Activated effector memory CD4-positive, alpha-beta T cell treated with anti-CD3 and anti-CD28 coated beads, Interleukin-2, amount 50 U/mL, for 16 hours (primary cell): ENCODE results near the gene PAXX.

ENCODE experiments used
- DNase-seq: peaks from one replicate; pipeline ENCODE4 v3.0.0-alpha.2; 2020

PAXX gene, protein sequence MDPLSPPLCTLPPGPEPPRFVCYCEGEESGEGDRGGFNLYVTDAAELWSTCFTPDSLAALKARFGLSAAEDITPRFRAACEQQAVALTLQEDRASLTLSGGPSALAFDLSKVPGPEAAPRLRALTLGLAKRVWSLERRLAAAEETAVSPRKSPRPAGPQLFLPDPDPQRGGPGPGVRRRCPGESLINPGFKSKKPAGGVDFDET

GRCh38 chr9:136991993-136992818 lies at the start of gene PAXX:
Gene PAXX, plus strand, starts transcription at chr9:136992422. Its CDS starts 22 bp downstream, at chr9:136992444.
- peak; percentile 98 for DNase-seq

DNA sequence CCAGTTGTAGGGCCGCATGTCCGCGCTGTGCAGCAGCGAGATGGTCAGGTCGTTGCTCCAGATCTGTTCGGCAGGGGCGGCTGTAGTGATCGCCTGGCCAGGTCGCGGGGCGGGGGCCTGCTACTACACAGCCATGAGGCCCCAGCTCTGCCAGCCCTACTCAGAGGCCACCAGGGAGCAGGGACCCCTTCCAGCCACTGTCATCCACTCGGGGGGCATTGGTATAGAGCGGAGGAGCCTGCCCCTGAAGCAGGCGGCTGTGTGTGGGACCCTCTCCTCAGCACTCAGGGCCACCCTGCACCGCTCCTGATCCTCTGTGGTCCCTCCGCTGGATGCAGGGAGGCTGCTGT lies 49.4 kb upstream of the PAXX start:
- DNase-seq: no peak

DNA sequence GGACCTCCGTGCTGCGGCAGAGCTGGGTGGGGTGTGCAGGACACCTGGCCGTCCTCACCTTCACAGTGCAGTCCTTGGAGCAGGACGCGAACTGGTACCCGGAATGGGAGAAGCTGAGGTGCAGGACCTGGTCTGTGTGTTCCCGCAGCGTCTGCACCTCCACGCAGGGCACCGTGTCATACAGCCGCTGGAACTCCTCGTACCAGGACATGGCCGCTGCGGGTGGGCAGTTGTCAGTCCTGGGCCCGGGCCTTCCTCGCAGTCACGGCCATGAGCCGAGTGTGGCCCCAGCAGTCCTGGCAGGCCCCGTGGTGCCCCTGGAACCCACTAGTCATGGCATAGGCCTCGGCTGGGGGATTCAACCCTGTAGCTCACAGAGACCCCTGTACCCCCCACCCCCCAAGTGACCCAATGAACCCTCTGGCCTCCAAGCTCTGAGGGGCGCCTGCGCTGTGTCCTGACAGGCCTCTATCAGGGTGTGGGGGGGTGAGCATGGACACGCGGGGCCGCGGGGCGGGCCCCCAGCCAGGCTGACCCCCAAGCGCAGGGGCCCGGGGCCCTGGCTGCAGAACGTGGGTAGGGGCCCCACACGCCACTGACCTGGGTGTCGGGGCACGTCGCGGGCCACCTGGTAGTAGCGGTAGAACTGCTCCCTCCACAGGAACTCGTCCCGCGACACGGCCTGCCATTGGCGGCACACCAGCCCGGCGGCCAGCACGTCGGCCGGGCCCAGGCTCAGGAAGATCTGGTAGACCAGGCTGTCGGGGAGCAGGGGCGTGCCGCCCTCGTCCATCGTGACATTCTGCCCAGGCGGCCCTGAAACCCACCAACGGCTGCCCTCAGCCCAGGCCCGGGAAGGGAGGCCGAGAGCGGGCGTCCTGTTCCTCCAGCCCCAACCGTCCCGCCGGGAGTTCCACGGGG lies 48.7 kb upstream of the PAXX start:
- DNase-seq: peak; percentile 79

DNA sequence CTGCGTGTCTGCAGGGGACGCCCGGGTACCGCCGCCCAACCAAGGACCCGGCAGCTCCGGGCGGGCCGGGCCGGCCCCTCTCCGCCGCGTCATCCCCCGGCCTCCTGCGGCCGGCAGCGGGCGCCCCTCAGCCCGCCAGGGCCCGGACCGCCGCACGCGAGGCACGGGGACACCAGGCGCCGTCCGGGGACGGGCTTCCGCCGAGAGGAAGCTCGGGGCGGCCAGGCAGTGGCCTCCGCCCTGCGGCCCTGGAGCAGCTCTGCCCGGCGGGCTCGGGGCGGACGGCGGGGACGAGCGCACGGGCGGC lies 48.1 kb upstream of the PAXX start:
- no peak for DNase-seq

DNA sequence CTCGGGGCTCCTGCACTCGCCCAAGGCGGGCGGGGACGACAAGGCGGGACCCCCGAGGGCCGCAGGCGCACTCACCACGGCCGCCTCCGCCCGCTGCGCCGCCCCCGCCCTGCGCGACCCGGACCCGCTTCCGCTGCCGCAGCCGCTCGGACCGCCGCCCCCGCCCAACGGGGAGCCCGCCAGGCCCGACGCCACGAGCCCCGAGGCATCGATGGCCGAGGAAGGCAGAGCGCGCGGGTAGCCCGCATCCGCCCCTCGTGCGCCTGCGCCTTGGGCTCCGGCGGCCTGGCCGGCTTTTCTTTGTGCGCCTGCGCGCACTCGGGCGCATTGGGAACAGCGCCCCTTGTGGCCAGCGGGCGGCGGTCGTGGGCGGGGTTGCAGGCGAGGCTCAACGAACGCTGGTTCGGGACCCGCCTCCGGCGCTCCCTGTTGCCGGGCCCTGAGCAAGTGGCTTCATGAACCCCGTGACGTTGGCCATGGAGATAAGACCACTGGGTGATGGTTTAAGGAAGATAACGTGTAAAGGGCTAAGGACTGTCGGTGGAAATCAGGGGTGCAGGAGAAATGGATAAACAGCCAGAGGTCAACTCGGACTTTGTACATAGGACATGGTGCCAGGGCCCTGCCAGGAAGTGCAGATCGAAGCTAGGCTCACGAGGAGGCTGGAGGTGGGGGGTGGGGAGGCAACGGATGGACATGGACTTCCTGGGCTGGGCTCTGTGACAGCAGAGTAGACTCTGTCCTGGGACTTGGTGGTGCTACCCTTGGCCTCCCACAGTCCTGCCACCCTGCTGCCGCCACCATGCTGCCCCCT lies 47.5 kb upstream of the PAXX start, which contains the start of the genes C8G and FBXW5:
C8G (plus strand) TSS at position 725 of the 814 bp plus-strand sequence; CDS start at position 803, 78 bp downstream.
FBXW5 (minus strand) TSS at position 220 of the 814 bp plus-strand sequence. CDS start 655 bp downstream, outside the sequence.
- DNase-seq: peak; percentile 98

GRCh38 chr9:136945333-136946227 lies 46.6 kb upstream of the PAXX start:
- no peak for DNase-seq

- no peak for DNase-seq
These were observed 45.8 kb upstream of the PAXX start for GRCh38 chr9:136946228-136947027.

DNA sequence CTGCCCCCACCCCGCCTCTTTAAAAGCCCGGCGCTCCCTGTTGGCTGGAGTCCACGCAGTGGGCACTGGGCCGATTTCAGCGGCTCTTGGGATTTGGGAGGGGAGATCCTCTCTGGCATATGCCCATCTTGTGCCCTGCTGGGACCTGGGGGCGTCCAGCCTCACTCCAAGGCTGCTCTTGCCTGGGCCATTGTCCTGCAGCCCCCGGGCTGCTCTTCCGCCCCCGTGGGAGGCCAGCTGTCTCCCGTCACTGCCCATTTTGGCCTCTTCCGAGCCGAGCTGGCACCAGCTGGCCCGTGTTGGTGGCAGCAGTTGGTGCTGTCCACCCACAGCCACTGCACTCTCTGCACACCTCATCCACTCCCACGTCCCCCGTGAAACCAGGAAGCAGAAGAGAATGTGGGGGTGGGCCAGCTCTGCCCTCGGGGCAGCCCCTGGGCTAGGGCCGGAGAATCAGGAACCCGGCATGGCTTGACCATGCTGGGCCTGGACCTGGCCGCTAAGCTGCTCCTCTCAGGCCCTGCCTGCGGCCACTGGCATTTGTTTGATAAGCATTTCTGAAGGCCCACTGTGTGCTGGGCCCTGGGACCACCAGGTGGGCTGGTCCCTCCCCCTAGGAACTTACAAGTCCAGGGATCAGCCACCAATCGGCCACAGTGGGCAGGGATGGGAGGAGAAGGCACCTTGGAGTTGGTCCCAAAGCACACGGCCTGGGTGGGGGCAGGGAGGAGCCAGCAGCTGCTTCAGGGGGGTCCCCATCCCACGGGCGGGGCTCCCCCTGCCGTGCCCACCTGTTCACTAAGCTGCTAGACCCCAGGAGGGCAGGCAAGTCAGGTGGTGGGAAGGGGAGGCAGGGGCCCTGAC lies 45.0 kb upstream of the PAXX start:
- DNase-seq: no peak

DNA sequence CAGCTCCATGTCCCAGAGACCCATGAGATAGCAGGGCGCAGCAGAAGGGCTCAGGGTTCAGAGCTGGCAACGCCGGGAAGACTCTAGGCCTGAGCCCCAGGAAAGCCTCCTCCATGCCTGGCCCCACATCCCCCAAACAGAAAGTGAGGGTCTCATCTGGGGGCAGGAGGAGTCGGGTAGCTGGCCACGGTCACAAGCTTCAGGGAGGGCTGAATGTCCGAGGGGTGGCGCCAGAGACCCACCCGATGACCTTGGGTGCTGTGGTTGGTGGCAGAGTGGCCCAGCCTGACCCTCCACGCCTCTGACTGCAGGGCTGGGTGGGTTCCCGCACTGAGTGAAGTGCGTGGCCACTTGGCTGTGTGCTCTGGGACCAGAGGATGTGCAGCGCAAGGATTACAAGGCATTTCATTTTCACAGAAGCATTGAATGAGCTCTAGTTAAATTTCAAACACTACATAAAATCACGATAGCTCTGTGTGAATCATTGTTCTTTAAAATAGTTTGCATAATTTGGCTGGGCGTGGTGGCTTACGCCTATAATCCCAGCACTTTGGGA lies 44.2 kb upstream of the PAXX start:
- no peak for DNase-seq

DNA sequence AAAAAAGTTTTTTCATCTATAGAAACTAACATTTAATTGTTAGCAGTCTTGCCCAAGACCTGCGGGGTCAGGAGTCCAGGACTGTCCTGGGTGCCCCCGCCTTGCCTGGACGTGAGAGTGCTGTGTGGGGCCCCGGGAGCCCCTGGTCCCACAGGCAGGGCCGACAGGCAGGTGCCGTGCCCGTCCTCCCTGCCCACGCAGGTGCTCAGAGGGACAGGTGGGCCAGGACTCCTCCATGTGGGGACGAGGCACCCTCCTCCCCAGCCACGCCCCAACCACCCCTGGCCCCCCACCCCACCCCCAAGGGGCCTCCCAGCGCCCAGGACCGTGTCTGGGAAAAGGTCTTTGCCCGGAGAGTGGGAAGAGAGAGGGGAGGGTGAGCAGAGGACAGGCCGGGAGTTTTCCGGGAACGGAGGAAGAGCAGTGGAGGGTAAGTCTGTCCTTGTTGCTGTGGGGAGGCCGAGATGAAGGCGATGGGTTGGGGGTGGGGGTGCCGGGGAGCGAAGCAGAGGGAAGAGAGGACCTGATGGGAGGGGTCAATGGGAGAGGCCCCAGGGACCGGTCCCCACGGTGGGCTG lies 42.9 kb upstream of the PAXX start:
- no peak for DNase-seq

- peak; percentile 99 for DNase-seq
These were observed 42.2 kb upstream of the PAXX start for GRCh38 chr9:136949817-136950655.

- no peak for DNase-seq
These were observed 41.5 kb upstream of the PAXX start for GRCh38 chr9:136950656-136951276.

DNA sequence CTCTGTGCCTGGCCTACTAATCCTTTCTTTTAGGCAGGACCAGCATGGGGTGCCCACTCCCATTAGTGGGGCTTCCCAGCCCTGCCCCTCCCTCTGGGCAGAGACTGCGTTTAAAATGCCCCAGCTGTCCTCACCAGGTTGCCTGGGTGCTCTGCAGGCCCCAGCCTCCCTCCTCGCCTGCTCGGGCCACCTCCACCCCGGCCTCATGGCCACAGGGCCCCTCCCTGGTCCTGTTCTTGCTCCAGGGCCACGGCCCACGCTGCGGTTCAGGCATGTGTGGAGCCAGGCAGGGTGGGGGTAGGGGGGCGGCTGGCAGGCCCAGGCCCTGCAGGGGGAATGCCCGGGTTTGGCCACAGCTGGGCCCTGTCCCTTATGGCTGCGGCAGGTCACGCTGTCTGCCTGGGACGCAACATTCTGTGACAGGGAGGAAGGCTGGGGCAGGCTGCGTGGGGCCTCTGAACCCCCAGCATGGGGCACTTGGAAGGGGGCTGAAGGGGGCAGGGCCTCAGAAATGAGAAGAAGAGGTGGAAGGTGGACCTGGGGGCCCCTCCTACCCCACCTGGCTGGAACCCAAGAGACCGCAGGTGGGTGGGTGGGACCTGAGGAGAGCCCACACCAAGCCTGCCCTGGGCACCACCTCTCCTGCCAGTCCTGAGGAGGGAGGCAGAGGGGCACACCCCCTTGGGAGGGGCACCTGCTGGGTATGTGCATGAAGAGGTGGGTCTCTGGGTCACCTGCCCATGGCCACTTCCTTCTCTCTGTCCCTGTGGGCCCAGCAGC lies 40.5 kb upstream of the PAXX start, which contains the start of gene LCN12:
LCN12 (plus strand) TSS at position 733 of the 780 bp plus-strand sequence. CDS start 55 bp downstream, outside the sequence.
- no peak for DNase-seq

DNA sequence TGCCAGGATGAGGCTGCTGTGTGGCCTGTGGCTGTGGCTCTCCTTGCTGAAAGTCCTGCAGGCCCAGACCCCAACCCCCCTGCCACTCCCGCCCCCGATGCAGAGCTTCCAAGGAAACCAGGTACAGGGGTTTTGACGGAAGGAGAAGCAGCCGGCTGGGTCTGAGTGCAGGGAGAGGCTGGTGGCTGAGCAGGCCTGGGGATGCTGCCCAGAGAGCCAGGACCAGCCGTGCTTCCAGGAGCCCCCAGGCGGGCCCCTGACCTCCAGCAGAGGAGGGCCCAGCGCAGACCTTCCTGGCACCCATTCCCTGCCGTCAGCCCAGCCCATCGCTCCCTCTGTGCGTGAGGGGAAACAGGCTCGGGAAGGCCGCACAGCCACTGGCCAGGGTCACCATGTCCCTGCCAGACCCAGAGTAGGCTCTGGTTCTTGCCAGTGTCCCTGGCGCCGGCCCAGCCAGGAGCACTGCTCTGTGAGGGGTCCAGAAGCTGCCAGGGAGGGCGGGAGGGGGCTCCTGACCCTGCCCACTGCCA lies 39.8 kb upstream of the PAXX start:
- DNase-seq: no peak

DNA sequence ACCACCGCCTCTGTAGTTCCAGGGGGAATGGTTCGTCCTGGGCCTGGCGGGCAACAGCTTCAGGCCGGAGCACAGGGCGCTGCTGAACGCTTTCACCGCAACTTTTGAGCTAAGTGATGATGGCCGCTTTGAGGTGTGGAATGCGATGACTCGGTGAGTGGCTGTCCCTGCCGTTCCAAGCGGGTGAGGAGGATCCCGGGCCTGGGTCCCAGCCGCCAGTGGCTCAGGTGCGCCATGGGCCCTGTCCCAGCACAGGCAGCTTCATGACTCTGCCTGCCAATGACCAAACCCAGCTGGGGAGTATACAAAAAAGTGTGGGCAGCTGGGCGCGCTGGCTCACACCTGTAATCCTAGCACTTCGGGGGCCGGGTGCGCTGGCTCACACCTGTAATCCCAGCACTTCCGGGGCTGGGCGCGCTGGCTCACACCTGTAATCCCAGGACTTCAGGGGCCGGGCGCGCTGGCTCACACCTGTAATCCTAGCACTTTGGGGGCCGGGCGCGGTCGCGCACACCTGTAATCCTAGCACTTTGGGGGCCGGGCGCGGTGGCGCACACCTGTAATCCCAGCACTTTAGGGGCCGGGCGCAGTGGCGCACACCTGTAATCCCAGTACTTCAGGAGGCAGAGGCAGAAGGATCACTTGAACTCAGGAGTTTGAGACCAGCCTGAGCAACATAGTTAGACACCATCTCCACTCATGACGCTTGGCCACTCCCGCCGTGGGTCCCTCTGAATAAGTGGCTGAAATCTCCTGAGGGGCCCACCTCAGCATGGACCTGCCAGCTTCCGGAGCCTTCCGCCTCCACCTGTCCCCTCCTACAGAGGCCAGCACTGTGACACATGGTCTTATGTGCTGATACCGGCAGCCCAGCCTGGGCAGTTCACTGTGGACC lies 39.1 kb upstream of the PAXX start:
- no peak for DNase-seq
